NCI-H2107 (cell line): ENCODE results near the gene SCGB1D2.
"Not testable (repeated sequence)": the region's sequence is repeated elsewhere in the genome, so short reads cannot be mapped to it uniquely, and the experiment has no call there.

Experiments
- DNase-seq: peaks from one replicate; lab custom pipeline; 2025; lab: John Stamatoyannopoulos, UW

The SCGB1D2 gene, protein sequence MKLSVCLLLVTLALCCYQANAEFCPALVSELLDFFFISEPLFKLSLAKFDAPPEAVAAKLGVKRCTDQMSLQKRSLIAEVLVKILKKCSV

DNA sequence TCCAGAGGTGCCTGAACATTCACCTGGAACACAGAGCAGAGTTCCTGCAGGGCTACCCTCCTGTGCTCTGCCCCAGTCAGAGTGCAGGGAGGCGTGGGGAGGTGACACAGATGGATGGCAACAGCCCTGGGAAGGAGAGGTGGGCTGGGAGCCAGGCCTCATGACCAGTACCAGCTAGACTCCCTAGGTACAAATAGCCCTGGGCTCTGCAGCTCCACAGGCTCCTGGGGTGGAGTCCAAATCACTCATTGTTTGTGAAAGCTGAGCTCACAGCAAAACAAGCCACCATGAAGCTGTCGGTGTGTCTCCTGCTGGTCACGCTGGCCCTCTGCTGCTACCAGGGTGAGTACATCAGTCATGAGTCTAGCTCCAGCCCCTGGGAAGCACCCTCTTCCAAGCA, at the start of gene SCGB1D2:
SCGB1D2 (plus strand) TSS at position 219 of the 400 bp plus-strand sequence; CDS start at position 288, 69 bp downstream.
- DNase-seq, result peak; percentile 78

DNA sequence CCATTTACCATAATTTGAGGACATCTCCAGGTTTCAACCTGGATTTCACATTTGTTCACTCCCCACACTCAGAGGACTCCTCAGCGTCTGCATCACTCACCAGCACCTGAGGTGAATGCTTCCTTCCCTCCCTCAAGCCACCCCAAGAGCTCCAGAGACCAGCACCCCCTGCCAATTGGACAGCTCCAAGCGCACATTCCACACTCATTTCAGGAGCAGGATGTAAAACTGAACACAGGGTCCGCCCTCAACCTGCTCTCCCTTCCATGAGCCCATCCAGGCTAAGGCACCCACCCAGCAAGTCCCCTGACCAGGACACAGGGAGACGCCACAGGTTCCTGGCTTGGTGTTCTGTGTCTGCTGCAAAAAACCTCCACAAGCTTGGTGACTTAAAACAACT, 48.1 kb upstream of the SCGB1D2 start:
- no peak for DNase-seq

DNA sequence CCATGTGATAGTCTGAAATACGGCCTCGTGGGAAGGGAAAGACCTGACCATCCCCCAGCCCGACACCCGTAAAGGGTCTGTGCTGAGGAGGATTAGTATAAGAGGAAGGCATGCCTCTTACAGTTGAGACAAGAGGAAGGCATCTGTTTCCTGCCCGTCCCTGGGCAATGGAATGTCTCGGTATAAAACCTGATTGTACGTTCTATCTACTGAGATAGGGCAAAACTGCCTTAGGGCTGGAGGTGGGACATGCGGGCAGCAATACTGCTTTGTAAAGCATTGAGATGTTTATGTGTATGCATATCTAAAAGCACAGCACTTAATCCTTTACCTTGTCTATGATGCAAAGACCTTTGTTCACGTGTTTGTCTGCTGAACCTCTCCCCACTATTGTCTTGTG, 47.0 kb upstream of the SCGB1D2 start:
- not testable (repeated sequence) for DNase-seq

DNA sequence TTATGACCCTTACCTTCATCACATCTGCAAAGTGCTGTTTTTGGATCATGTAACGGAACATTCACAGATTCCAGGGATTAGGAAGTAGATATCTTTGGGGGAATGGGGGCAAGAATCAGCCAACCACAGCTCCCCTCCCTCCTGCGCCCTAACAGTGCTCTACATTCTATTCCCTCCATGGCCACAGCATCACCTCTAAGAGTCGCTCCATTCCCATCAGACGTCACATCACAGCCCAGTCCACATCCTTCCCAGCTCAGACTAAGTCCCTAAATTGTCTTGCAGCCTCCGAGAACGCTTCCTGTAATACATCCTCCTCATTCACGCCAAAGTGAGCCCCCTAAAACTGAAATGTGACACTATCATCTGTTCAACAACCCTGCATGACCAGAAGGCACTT, 46.1 kb upstream of the SCGB1D2 start:
- peak; percentile 8 for DNase-seq

DNA sequence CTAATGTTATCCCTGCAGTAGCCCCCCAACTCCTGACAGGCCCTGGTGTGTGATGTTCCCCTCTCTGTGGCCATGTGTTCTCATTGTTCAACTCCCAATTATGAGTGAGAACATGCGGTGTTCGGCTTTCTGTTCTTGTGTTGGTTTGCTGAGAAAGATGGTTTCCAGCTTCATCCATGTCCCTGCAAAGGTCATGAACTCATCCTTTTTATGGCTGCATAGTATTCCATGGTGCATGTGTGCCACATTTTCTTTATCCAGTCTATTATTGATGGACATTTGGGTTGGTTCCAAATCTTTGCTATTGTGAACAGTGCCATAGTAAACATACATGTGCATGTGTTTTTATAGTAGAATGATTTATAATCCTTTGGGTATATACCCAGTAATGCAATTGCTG, 44.6 kb upstream of the SCGB1D2 start:
- not testable (repeated sequence) for DNase-seq

DNA sequence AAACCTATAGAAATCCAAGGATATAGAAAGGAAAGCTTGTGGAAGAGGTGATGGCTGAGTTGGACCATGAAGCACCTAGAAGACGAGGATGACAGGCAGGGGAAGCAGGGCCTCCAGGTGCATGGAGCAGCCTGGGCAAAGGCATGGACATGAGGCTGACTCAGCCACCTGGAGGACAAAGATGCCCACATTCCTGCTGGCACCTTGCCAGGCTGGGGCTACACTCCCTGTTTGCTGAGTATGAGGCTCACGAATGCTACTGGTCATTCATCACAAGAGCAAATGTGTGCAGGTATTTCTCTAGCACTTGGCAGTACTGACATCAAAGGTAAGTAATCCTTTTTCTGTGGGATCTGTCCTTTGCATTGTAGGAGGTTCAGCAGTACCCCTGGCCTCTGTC, 40.7 kb upstream of the SCGB1D2 start:
- DNase-seq, result no peak

DNA sequence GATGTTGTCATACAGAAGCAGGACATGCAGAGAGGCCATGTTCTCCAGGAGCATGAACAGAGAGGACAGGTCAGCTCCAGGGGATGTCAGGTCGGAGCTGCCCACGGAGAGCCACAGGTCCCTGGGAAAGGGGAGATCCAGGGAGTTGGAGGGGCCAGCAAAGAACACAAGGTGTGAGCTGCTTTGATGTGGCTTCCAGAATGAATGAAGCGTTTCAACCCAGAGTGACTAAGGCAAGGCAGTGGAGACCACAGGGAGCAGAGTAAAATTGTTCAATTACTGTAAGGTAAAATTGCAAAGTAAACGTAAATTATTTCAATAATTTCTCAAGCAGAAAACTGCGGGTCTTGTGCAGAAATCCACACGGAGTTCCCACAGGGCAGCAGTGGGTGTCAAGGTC, 39.1 kb upstream of the SCGB1D2 start:
- DNase-seq, result no peak

DNA sequence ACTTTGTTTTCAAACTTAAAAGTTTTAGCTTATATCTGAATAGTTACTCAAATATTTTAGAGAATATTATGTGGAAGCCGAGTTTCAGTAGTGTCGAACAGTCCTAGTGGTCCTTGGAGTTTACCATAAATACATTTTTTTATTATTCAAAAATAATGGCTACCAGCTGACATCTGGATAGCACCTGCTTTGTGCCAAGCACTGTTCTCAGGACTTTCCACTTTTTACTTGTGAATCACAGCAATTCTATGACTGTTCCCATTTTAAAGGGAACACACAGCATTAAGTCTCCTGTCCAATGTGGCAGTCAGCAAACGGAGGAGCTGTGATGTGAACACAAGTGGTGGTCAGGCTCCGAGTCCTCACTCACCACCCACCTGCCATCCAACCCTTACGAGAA, 37.6 kb upstream of the SCGB1D2 start:
- no peak for DNase-seq

DNA sequence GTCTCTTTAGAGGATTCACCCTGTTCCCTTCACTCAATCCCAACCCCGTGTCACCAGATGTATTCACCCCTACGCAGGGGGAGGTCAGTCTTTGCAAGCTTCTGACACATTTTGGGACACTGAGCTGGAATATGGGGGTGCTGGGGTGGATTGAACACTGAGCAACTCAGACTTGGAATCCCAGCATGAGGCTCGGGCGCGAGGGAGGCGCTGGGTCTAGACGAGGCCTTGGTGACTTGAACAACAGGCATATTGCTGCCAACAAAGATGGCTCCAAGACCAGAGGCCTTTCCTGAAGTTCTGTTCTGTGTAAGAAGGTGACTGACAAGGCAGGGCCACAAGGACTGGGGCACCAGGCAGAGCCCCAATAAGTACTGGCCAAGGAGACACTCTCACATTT, 36.6 kb upstream of the SCGB1D2 start:
- no peak for DNase-seq

DNA sequence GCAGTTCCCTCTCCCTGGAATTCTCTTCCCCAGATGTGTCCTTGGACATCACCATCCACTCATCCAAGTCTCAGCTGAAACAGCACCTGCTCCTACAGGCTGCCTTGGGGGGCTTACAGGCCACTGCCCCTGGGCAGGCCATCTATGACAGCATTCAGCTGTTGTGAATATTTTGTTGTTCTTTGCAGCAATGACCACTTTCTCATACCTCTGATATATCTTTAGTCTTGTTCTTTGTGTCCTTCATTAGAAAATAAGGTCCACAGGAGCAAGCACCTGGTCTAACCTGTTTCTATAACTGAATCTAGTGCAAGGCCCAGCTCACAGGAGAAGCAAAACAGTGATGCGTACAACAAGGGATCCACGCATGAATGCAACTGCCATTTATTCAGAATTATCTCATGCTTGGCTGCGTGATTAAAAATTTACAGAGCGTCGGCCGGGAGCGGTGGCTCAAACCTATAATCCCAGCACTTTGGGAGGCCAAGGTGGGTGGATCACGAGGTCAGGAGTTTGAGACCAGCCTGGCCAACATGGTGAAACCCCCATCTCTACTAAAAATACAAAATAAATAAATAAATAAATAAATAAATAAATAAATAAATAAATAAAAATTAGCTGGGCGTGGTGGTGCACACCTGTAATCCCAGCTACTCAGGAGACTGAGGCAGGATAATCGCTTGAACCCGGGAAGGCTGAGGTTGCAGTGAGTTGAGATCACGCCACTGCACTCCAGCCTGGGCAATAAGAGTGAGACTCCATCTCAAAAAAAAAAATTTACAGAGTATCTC, 35.6 kb upstream of the SCGB1D2 start:
- not testable (repeated sequence) for DNase-seq

DNA sequence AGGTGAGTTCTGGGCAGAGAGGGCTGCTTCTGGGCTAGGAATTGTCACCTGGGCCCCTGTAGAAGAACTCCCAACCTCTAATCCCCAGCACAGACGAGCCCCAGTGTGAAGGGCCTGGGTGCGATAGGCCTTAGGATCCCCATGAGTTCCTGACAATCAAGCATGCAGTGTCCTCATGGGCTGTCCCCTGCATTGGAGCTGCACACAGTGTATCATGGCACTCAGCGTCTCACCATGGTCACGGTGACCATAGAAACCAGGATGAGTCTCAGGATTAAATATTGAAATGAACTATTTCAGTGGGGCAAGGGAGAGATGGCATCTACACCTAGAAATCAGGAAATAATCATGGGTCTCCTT, 33.3 kb upstream of the SCGB1D2 start:
- DNase-seq, result no peak

DNA sequence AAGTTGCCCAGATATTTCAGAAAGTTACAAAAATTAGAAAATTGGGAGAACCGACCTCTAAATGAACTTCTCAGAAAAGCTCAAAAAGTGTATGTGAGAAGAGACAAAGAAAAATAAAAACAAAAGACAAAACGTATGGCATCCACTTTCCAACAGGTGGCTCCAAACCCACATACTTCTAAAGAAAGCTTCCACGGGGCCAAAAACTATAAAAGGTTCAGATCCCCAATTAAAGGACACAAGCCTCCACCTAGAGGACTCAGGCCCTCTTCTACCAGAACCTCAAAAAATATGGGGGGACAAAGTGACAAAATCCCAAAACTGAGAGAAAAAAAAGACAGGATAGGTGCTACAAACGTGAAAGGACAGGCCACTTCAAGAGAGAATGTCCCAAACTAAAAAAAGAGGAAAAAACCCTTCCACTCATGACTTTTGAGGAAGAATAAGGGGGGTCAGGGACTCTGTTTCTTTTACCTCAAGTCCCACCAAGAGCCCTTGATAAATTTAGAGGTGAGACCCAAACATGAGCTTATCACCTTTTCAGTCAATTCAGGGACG, 24.8 kb upstream of the SCGB1D2 start:
- DNase-seq, result no peak

DNA sequence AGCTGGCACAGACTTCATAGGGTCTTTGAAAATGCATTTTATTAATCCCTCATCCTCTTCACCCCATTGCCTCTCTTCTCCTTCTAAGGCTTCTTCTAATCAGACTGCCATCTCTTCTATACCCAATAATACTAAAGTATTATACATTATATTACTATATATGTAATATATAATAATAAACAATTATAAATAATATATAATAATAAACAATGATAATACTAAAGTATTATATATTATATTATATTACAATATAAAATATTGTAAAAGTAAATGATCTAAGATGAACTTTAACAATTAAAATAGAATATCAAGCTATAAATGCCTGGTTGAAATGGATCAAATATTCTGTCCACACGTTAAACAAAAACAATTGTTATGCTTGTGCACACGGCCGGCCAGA, 20.5 kb upstream of the SCGB1D2 start:
- DNase-seq, result no peak

DNA sequence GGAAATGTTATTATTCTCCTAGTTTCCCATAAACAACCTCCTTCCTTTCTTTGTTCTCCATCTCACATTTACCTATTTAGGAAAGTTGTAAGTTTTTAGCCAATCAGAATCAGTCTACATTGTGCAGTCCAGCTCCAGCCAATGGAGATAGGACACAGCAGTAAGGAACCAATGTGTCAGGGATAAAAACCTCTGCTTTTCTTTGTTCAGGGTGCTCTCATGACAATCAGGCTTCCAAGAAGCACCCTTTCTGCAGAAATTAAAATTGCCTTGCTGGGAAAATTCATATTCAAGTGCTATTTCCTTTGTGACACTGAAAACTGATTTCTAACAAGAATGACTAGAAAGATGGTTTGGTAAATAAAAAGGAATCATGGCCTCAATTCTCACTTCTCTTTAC, 18.9 kb upstream of the SCGB1D2 start:
- DNase-seq, result no peak

DNA sequence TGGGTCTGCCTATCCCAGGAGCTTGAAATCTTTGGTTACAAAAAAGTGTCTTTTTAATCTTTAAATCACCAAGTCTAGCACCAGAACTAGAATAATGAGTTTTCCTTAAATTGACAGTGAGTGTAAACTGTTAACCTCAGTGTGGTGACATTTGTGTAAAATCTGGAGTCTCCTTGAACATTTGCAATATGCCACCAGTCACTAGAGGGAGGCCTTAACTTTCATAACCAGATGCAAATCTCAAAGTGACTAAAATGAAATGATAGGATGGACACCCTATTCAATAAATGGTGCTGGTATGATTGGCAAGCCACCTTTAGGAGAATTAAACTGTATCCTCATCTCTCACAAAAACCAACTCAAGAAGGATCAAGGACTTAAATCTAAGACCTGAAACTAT, 8.3 kb upstream of the SCGB1D2 start:
- DNase-seq, result no peak

DNA sequence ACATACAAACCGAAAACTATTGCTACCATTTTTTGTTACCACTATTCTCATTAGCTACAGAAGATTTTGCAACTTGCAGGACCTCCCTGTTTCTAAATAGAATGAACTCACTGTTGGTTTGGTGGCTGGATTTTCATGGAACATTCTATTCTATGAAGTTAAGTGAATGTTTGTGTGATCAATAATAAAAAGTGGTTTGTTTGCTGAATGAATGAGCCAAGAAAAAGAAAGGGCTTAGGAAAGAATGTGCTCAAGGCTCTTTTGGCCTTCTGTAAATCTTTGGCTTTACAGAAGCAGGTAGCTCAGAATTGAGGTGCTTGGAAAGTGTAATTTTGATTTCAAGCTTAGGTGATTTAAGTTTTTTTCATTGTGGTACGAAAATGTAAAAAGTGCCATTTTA, 5.9 kb upstream of the SCGB1D2 start:
- no peak for DNase-seq

DNA sequence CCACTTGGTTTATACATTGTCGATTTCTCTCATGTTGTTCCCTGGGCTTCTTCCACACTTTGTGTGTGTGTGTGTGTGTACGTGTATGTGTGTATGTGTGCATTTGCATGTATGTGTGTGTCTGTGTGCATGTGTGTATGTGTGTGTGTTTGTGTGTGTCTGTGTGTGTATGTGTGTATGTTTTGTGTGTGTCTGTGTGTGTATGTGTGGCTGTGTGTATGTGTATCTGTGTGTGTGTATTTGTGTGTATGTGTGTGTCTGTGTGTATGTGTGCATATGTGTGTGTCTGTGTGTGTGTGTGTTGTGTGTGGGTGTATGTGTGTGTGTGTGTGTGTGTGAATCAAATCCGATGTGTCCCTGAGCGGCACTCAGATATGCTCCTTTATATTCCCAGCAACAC, 4.5 kb upstream of the SCGB1D2 start:
- no peak for DNase-seq

DNA sequence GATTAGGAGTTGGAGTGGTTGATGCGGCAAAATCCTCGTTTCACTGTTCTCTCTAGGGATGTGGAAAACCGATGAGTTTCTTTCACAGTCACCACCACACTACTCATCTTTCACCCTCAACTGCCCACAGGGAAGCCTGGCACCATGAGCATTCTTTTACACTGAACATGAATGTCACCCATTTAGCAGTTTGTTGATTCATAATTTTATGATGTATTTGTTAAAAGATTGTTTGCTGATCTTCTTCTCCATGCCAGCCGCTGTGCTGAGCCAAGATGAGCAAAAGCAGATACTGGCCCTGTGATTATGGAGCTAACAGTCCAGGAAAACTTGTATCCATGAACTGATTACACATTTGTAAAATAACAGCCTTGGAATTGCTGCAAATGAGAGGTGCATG, 3.9 kb upstream of the SCGB1D2 start:
- DNase-seq, result no peak

DNA sequence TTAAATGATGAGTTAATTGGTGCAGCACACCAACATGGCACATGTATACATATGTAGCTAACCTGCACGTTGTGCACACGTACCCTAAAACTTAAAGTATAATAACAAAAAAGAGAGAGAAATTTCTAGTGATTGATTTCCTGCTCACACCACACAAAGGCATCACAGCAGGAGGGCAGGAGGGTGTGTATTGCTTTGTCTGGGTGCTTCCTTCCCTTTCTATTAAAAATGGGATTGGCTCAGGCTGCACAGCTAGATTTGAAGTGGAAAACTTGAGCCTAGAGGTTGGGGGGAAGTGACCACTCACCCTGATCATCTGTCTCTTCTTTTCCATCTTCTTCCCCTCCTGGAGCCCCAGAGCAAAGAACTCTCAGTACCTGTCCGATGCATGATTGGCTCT, 944 bp upstream of the SCGB1D2 start:
- DNase-seq, result no peak

DNA sequence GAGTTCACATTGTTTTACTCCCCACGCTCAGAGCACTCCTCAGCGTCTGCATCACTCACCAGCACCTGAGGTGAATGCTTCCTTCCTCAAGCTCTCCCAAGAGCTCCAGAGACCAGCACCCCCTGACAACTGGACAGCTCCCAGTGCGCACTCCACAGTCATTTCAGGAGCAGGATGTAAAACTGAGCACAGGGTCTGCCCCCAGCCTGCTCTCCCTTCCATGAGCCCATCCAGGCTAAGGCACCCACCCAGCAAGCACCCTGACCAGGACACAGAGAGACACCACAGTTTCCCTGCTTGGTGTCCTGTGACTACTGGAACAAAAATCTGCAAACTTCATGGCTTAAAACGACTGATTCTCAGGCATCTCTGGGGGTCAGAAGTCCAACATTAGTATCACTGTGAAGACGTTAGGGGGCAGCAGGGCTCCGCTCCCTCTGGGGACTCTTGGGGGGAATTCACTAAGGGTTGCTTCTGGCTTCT, 3.3 kb downstream of the SCGB1D2 start:
- DNase-seq, result no peak

DNA sequence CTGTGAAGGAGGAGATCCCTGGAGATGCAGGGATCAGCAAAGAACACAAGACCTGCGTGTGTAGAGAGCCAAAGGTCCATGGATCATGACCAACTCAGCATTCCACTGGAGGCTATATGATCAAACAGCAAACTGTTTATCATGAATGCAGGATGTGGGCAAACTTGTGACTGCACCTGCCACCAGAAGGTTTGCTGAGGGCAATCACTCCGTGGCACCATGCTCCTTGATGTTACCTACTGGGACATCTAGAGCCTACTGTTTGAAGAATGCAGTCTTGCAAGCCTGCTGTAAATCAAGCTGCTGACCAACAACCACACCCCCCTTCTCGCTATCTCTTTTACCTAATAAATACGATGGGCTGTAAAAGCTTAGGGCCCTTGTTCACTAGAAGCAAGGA, 9.7 kb downstream of the SCGB1D2 start:
- no peak for DNase-seq

DNA sequence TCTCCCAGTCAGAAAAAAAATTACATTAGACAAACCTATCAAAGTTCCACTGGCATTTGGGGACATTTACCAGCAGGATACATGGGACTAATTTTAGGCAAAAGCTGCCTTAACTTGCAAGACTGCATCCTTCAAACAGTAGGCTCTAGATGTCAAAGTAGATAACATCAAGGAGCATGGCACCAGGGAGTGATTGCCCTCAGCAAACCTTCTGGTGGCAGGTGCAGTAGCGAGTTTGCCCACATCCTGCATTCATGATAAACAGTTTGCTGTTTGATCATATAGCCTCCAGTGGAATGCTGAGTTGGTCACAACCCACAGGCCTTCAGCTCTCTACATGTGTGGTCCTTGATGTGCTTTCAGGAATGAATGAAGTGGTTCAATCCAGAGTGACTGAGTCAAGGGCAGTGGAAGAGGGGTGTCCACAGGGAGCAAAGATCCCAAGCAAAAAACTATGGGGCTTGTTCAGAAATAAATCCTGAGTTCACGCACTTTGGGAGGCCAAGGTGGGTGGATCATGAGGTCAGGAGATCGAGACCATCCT, 12.0 kb downstream of the SCGB1D2 start:
- DNase-seq, result no peak

DNA sequence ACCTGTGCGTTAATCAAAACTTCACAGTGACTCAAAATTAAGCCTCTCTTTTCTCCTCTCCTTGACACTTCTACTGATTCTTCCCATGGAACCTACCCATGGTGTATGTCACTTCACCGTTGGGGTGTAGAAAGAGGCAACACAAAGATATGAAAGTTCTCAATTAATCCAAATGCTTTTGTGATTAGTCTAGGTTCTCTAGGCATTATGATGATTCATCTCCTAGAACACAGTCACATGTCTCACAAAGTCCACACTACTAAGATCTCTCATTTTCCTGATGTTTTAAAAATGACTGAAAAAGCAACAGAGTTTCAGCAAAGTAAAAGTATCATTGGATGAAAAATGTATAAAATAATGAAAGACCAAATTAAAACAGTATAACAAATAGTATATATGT, 14.2 kb downstream of the SCGB1D2 start:
- no peak for DNase-seq
